Adrenal gland (tissue), 12 donors: Measurements from ENCODE around the gene TLCD4. TPM values are rescaled to one million over a fixed set of nuclear protein-coding genes. Genes with fewer than 3 reads are reported as not detected.

Experiments
- DNase-seq, 7 donors: peaks; one replicate each; pipeline ENCODE4 v3.0.0-alpha.2; 2019 to 2020
- H3K27ac ChIP-seq, 5 donors: fragments of 200-600 bp; sonication (generic) in 4 of 5; 1 replicate in 3 of 5; 2 replicates in 2 of 5; pipeline versions ENCODE4 v1.5.1 to v1.8.0; 2016 to 2020; ENCODE audit warnings: mild to moderate bottlenecking in 1 of 5
- H3K27me3 ChIP-seq: fragments of 200-600 bp; 2 replicates; pipeline ENCODE4 v1.8.0; 2021
- H3K36me3 ChIP-seq, 2 donors: fragments of 200-600 bp; replicated peaks in 1 of 2; 1 replicate in 1 of 2; 2 replicates in 1 of 2; pipeline versions ENCODE4 v1.5.1 to v1.8.0; 2018 to 2022
- H3K4me1 ChIP-seq, 2 donors: fragments of 200-600 bp; replicated peaks in 1 of 2; 1 replicate in 1 of 2; 2 replicates in 1 of 2; pipeline versions ENCODE4 v1.5.1 to v1.8.0; 2018 to 2021
- H3K4me3 ChIP-seq, 4 donors: fragments of 200-600 bp; sonication (generic) in 3 of 4; one replicate each; pipeline ENCODE4 v1.5.1; 2016 to 2018
- H3K9me3 ChIP-seq, 3 donors: fragments of 200-600 bp; sonication (generic) in 1 of 3; replicated peaks in 1 of 3; 1 replicate in 2 of 3; 2 replicates in 1 of 3; pipeline versions ENCODE4 v1.5.1 to v1.8.0; 2016 to 2021
- CTCF ChIP-seq, 6 experiments: fragments of 450-650 bp in 4 of 6; fragments of 200-600 bp in 2 of 6; sonication (generic) in 1 of 6; IDR thresholded peaks; 1 replicate in 5 of 6; 2 replicates in 1 of 6; pipeline versions ENCODE4 v1.5.1 to v1.8.0; 2016 to 2021; ENCODE audit warnings: antibody characterized with exemption in 6 of 6, mild to moderate bottlenecking in 2 of 6, moderate library complexity in 1 of 6
- POLR2A ChIP-seq, 2 donors: fragments of 450-650 bp; IDR thresholded peaks; one replicate each; pipeline ENCODE4 v1.6.1; 2017; ENCODE audit warnings: antibody characterized with exemption in 2 of 2, mild to moderate bottlenecking in 2 of 2, moderate library complexity in 1 of 2
- WGBS, 4 donors: extraction: QIAGEN DNeasy Blood & Tissue Kit in 2 of 4; methylation state at CpG; one replicate each; pipeline versions ENCODE4 v1.1.5 to v1.1.7; 2013 to 2017; 5-methylcytosine and 5-hydroxymethylcytosine counted together
- intact Hi-C, 2 donors: fragments of 100-400 bp; cut with DNase I; formaldehyde crosslinking; loops; one replicate each; pipeline versions ENCODE4 v1.14.1 to v1.15.0; 2022 to 2023
- polyA plus RNA-seq, 3 donors: library from polyadenylated mRNA; stranded (reverse); fragments of 200-250 nt in 2 of 3; fragments of 350-450 nt in 1 of 3; fragmentation: Illumina TruSeq in 1 of 3; extraction: RNeasy Lipid Tissue Mini Kit (QIAGEN cat#74804) in 1 of 3; gene quantifications; one replicate each; pipeline ENCODE4 v1.2.3, GENCODE V29; 2013 to 2014
- total RNA-seq, 9 donors: library from RNA; depleted of rRNA in 4 of 9; stranded (reverse); fragments of >200 nt in 4 of 9; fragments of 120-200 nt in 1 of 9; fragmentation: NEBNext Ultra II Directional in 1 of 9; extraction: Animal tissue kit (Norgen Biotek cat#: 25700) in 1 of 9; gene quantifications; one replicate each; pipeline versions ENCODE4 v1.1.0 to v1.2.4, GENCODE V29; 2013 to 2023
- donor health status: healthy with polysubstance abuse.
- donor health status: Bipolar disorder and iron deficiency.
- donor health status: DM: yes; HTN: yes; CAD: no.
- donor health status: DM: no; HTN: no; CAD: no.
- donor health status: DM: no; HTN: no; CAD: no.
- donor health status: DM: yes; HTN: yes; CAD: no.

The TLCD4 gene
- total and polyA plus RNA-seq, 12 donors: 1.6 to 41.3 (median 19.6) TPM

DNA sequence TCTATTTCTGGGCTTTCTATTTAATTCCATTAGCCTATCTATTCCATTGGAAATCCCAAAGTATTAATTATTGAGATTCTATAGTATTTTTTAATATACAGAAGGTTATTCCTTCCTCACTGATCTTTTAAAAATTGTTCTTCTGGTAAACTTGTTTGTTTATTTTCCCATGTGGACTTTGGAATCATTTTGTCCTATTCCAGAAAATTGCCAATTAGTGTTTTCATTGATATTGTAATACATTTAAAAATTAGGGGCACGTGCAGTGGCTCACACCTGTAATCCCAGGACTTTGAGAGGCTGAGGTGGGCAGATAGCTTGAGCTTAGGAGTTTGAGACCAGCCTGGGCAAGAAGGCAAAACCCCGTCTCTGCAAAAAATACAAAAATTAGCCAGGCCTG, 8.4 kb upstream of the TLCD4 start:
- WGBS, 4 donors: 93 to 100% (median 96%) methylated on average over 2 of the region's 2 CpGs
- no peaks in the 10 kb centered on the region for H3K9me3 ChIP-seq
- H3K4me1 ChIP-seq: peaks cover 8% of the 10 kb centered on the region in 2 donors
- H3K36me3 ChIP-seq: no peaks in the 10 kb centered on the region
- no peak overlapping the region for H3K4me3 ChIP-seq
- H3K27ac ChIP-seq: no peak overlapping the region
- no peak for DNase-seq
- no peak for TF ChIP-seq POLR2A (IDR thresholded peaks at IDR 0.05)
- TF ChIP-seq CTCF (IDR thresholded peaks at IDR 0.05): no peak
- intact Hi-C loops: no loop called here
- H3K27me3 ChIP-seq: no peaks in the 10 kb centered on the region

DNA sequence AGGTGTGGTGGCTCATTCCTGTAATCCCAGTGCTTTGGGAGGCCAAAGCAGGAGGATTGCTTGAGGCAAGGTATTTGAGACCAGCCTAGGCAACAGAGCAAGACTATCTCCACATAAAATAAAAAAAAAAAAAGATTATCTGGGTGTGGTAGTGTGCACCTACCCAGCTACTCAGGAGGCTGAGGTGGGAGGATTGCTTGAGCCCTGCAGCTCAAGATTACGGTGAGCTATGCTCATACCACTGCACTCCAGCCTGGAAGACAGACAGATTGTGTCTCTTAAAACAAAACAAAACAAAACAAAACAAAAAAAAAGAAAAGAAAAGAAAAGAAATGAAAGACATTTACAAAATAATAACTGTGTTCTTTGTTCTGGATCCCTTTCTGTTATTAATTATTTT, 6.1 kb upstream of the TLCD4 start:
- H3K9me3 ChIP-seq: no peaks in the 10 kb centered on the region
- no peak for TF ChIP-seq POLR2A (IDR thresholded peaks at IDR 0.05)
- intact Hi-C loops: no loop called here
- peaks cover 8% of the 10 kb centered on the region in 2 donors for H3K4me1 ChIP-seq
- H3K27me3 ChIP-seq: no peaks in the 10 kb centered on the region
- no peaks in the 10 kb centered on the region for H3K36me3 ChIP-seq
- no peak overlapping the region for H3K4me3 ChIP-seq
- no peak overlapping the region for H3K27ac ChIP-seq
- no peak for DNase-seq
- 89 to 100% (median 96%) methylated on average over 1 of the region's 1 CpG for WGBS, 4 donors

- 95 to 100% (median 97%) methylated on average over 1 of the region's 1 CpG for WGBS, 4 donors
- Histone ChIP-seq H3K27me3 (no peaks in the 10 kb centered on the region), H3K4me1 (peaks cover 8% of the 10 kb centered on the region in 2 donors), H3K4me3 (no peak overlapping the region), H3K36me3 (no peaks in the 10 kb centered on the region), H3K27ac (no peak overlapping the region), H3K9me3 (no peaks in the 10 kb centered on the region)
- TF ChIP-seq POLR2A (IDR thresholded peaks at IDR 0.05) (no peak), CTCF (IDR thresholded peaks at IDR 0.05) (no peak)
- intact Hi-C loops: no loop called here
- DNase-seq: no peak
Observed at GRCh38 chr1:95113684-95114083, 3.5 kb upstream of the TLCD4 start.

- 78 to 97% (median 89%) methylated on average over 3 of the region's 3 CpGs for WGBS, 4 donors
- no peak for TF ChIP-seq CTCF (IDR thresholded peaks at IDR 0.05)
- no peak for TF ChIP-seq POLR2A (IDR thresholded peaks at IDR 0.05)
- DNase-seq: no peak
- Histone ChIP-seq H3K27ac (no peak overlapping the region), H3K27me3 (no peaks in the 10 kb centered on the region), H3K4me3 (no peak overlapping the region), H3K4me1 (peaks cover 8% of the 10 kb centered on the region in 2 donors), H3K9me3 (no peaks in the 10 kb centered on the region), H3K36me3 (no peaks in the 10 kb centered on the region)
- intact Hi-C loops: no loop called here
Observed at GRCh38 chr1:95115708-95116137, 1.4 kb upstream of the TLCD4 start.

DNA sequence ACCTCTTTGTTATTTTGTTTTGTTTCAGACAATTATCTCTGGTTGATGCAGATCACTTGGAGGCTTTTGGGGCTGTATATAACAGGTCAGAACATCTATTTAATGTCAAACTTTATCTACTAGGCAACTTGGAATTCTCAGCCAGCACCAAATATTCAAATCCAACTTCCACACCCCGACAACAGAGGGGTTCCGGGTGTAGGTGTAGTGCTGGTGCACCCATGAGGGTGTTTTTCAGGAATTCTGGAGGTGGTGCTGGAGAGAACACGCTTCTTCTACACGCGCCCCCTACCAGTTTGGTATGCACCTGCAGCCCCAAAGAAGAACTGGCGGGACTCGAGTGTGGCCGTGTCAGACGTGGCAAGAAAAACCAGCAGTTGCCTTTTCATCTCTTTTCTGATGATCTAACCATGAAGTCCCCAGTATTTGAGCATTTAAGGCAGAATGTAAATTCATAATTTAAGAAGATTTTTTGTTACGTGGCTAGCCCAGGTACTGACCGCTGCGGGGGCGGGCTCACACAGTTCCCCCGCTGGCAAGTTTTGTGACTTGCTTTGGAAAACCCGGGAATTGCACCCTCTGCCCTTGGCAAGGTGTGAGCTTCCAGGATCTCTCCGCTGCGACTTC, 462 bp upstream of the TLCD4 start:
- TF ChIP-seq CTCF (IDR thresholded peaks at IDR 0.05) (peak; percentile 47 to 72 (median 62)), POLR2A (IDR thresholded peaks at IDR 0.05) (no peak)
- Histone ChIP-seq H3K27ac (peak overlapping the region in 4 of 5 donors; percentile 36 to 91 (median 76)), H3K4me1 (peaks cover under 1 to 3% of the 10 kb centered on the region in 2 donors), H3K36me3 (no peaks in the 10 kb centered on the region), H3K4me3 (peak overlapping the region; percentile 62 to 99 (median 72)), H3K9me3 (no peaks in the 10 kb centered on the region), H3K27me3 (no peaks in the 10 kb centered on the region)
- intact Hi-C loops: no loop called here
- WGBS, 4 donors: 0 to 4% (median 2%) methylated on average over 15 to 17 of the region's 17 CpGs
- DNase-seq: peak; percentile 66 to 83 (median 70)
